Skeletal muscle satellite cell (primary cell): ENCODE measurements around the gene SMIM45.

Experiments used
- H3K27me3 ChIP-seq: 2 replicates; pipeline ENCODE4 v1.7.0; 2013; ENCODE audit warnings: low read length; ENCODE audit not compliant: control insufficient read depth, insufficient read depth
- H3K36me3 ChIP-seq: 2 replicates; pipeline ENCODE4 v1.7.0; 2013; ENCODE audit warnings: mild to moderate bottlenecking, control low read depth, low read length; ENCODE audit not compliant: insufficient read depth
- H3K4me1 ChIP-seq: 2 replicates; pipeline ENCODE4 v1.7.0; 2013; ENCODE audit warnings: low read length; ENCODE audit not compliant: control insufficient read depth, insufficient read depth
- H3K4me2 ChIP-seq: 2 replicates; pipeline ENCODE4 v1.7.0; 2013; ENCODE audit warnings: mild to moderate bottlenecking, low read length
- H3K4me3 ChIP-seq: 2 replicates; pipeline ENCODE4 v1.7.0; 2013; ENCODE audit warnings: low read length
- H3K9ac ChIP-seq: 2 replicates; pipeline ENCODE4 v1.7.0; 2013; ENCODE audit warnings: mild to moderate bottlenecking, low read depth, low read length, moderate library complexity
- H3K9me3 ChIP-seq: replicated peaks from 2 replicates; pipeline ENCODE4 v1.7.0; 2013; ENCODE audit warnings: mild to moderate bottlenecking, control low read depth, low read length

Gene SMIM45

DNA sequence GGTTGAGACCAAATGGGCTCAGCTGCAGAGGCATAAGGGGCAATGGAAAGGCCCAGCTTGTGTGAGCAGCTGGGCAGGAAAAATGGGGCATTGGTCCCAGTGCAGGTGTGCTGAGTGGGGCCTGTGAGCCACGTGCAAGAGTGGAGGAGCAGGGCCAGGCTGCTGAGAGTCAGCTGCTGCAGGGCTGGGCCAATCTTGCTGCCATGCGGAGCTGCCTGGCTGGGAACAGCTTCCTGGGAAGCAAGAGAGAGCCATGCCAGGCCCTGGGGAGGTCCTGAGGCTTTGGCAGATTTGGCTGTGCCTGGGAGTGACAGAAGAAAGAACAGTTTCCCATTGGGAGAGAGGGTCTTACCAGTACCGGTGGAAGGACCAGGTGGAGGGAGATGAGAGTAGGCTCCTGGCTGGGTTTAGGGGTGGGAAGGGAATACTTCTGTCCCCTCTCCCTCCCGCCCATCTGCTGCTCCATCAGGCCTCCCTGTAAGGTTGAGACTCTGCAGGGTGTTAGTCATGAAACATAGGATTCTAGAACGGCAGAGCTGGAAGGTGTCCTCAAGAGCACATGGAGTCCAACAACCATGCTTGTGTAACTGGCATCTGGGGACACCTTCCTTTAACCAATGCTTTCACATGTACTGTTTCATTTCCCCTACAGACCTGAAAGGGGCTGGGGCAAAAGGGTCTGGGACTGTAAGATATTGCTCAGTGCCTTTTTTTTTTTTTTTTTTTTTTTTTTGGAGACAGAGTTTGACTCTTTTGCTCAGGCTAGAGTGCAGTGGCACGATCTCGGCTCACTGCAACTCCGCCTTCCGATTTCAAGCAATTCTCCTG is 27.7 kb downstream of the SMIM45 start:
- no peak overlapping the region for H3K9ac ChIP-seq
- H3K4me1 ChIP-seq, result no peaks in the 10 kb centered on the region
- H3K27me3 ChIP-seq, result peaks cover 57% of the 10 kb centered on the region

DNA sequence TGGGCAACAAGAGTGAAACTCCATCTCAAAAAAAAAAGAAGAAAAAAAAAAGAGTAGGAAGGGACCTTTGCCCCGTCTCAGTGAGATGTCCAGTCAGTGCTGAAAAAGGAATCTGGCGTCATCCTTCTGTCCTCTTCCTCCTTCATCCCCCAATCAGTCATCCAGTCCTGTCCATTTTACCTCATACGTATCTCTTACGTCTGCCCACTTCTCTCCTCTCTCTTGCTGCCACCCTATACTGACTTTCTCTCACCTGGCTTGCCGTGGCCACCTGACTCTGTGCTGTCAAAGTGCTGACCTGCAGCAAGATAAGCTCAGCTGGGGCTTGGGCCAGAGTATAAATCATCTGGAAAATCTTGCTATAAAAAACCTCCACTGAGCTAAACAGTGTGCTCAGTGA is 30.9 kb downstream of the SMIM45 start:
- H3K36me3 ChIP-seq, result no peaks in the 10 kb centered on the region

More for the DNA sequence above, 27.7 kb downstream of the SMIM45 start:
- no peaks in the 10 kb centered on the region for H3K36me3 ChIP-seq
- no peak overlapping the region for H3K4me2 ChIP-seq
- no peaks in the 10 kb centered on the region for H3K9me3 ChIP-seq
- H3K4me3 ChIP-seq, result no peak overlapping the region

GRCh38 chr22:41983513-41984405 is 31.8 kb downstream of the SMIM45 start:
- no peak overlapping the region for H3K9ac ChIP-seq

More for the DNA sequence above, 30.9 kb downstream of the SMIM45 start:
- H3K4me3 ChIP-seq, result no peak overlapping the region
- H3K9me3 ChIP-seq, result no peaks in the 10 kb centered on the region
- H3K9ac ChIP-seq, result no peak overlapping the region
- no peaks in the 10 kb centered on the region for H3K4me1 ChIP-seq
- no peak overlapping the region for H3K4me2 ChIP-seq
- H3K27me3 ChIP-seq, result peaks cover 44% of the 10 kb centered on the region

GRCh38 chr22:41987276-41987675 is 35.3 kb downstream of the SMIM45 start:
- Histone ChIP-seq H3K9ac (no peak overlapping the region), H3K36me3 (no peaks in the 10 kb centered on the region), H3K4me3 (no peak overlapping the region), H3K9me3 (no peaks in the 10 kb centered on the region), H3K4me2 (no peak overlapping the region), H3K27me3 (peaks cover 42% of the 10 kb centered on the region), H3K4me1 (no peaks in the 10 kb centered on the region)

More at GRCh38 chr22:41983513-41984405, 31.8 kb downstream of the SMIM45 start:
- H3K27me3 ChIP-seq, result peaks cover 45% of the 10 kb centered on the region
- no peak overlapping the region for H3K4me3 ChIP-seq
- no peaks in the 10 kb centered on the region for H3K36me3 ChIP-seq
- no peaks in the 10 kb centered on the region for H3K9me3 ChIP-seq
- no peak overlapping the region for H3K4me2 ChIP-seq
- H3K4me1 ChIP-seq, result no peaks in the 10 kb centered on the region

DNA sequence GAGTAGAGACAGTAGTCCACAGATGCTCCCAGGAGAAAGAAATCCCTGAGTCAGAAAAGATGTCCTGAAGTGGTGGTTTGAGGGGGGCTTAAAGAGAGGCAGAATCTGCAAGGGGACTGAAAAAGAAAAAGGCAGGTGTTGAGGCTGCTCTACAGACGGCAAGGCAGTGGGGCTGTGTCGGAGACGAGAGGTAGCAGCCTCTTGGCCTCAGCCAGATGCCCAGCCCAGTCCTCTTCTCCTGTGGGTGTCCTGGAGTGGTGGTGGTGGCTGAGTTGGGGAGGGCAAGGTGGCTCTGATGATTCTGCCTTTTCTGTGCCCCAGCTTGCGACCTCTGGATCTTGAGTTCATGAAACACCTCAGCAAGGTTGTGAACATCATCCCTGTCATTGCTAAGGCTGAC is 37.3 kb downstream of the SMIM45 start:
- no peak overlapping the region for H3K9ac ChIP-seq
- no peaks in the 10 kb centered on the region for H3K4me1 ChIP-seq
- H3K9me3 ChIP-seq, result no peaks in the 10 kb centered on the region
- H3K4me3 ChIP-seq, result no peak overlapping the region
- H3K27me3 ChIP-seq, result peaks cover 43% of the 10 kb centered on the region
- no peak overlapping the region for H3K4me2 ChIP-seq
- no peaks in the 10 kb centered on the region for H3K36me3 ChIP-seq

DNA sequence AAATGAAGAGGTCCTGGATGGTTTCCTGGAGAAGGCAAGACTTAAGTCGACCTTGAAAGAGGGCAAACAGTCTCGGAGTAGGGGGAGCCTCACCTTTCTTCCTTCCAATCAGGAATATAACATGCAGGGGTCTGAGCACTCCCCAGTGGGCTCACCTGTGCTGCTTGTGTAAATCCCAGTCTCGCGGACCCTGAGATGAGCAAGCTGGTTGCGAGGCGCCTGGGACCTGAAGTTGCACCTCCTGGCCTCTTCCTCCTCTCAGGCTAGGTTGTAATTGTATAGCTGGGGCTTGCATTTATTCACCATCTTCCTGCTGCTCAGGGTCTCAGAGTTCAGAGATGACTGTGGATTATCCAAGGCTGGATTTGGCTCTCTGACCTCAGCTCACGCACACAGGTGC is 39.2 kb downstream of the SMIM45 start:
- H3K4me1 ChIP-seq, result no peaks in the 10 kb centered on the region
- peaks cover 52% of the 10 kb centered on the region for H3K27me3 ChIP-seq
- H3K9me3 ChIP-seq, result no peaks in the 10 kb centered on the region
- H3K4me3 ChIP-seq, result no peak overlapping the region
- H3K36me3 ChIP-seq, result no peaks in the 10 kb centered on the region
- no peak overlapping the region for H3K4me2 ChIP-seq
- no peak overlapping the region for H3K9ac ChIP-seq

DNA sequence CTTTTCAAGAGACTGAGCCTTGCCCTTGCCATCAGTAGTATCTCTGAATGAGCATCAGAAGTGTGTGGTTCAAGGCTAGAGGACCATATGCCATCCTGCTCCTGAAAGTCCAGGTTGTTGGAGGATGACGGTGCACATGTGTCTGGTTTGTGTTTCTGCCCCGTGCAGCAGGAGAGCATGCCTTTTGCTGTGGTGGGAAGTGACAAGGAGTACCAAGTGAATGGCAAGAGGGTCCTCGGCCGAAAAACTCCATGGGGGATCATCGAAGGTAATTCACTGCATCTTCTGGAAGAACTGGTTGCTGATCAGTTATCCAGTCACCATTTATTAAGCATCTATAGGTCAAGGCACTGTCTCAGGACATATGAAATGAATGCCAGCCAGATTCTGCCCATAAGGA is 40.5 kb downstream of the SMIM45 start:
- no peak overlapping the region for H3K4me2 ChIP-seq
- H3K4me1 ChIP-seq, result no peaks in the 10 kb centered on the region
- no peaks in the 10 kb centered on the region for H3K9me3 ChIP-seq
- no peaks in the 10 kb centered on the region for H3K36me3 ChIP-seq
- no peak overlapping the region for H3K4me3 ChIP-seq
- H3K27me3 ChIP-seq, result peaks cover 63% of the 10 kb centered on the region
- H3K9ac ChIP-seq, result no peak overlapping the region

GRCh38 chr22:41995211-41995610 is 43.3 kb downstream of the SMIM45 start:
- Histone ChIP-seq H3K27me3 (peaks cover 63% of the 10 kb centered on the region), H3K4me3 (no peak overlapping the region), H3K4me1 (peaks cover 4% of the 10 kb centered on the region), H3K36me3 (no peaks in the 10 kb centered on the region), H3K9me3 (no peaks in the 10 kb centered on the region), H3K9ac (no peak overlapping the region), H3K4me2 (no peak overlapping the region)

DNA sequence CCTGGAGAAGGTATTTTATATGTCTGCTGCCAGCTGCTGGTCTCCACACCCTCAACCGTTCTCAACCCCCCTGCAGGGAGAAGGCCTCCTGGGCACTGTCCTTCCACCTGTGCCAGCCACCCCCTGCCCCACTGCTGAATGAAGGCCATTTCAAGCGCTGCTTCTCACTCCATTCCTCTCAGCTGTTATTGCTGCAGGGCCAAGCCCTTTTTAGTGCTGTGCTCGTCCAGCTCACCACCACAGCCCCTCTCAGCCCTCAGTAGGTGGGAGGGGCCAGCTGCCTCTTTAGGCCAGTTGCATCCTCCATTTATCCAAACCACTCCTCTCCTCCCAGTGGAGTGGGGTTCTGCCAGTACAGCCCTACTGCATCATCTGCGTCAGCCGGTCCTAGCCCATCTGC is 44.9 kb downstream of the SMIM45 start:
- Histone ChIP-seq H3K36me3 (no peaks in the 10 kb centered on the region), H3K27me3 (peaks cover 57% of the 10 kb centered on the region), H3K9ac (no peak overlapping the region), H3K4me1 (peaks cover 4% of the 10 kb centered on the region), H3K4me2 (no peak overlapping the region), H3K4me3 (no peak overlapping the region), H3K9me3 (no peaks in the 10 kb centered on the region)

- peaks cover 48% of the 10 kb centered on the region for H3K27me3 ChIP-seq
- peak within 1 kb of the TSS; percentile 71 for H3K4me3 ChIP-seq
- H3K9ac ChIP-seq, result peak within 1 kb of the TSS; percentile 65
Measured at GRCh38 chr22:41998361-41999261, 46.7 kb downstream of the SMIM45 start, which contains the start of gene WBP2NL. TSS of gene WBP2NL (plus strand) at chr22:41998788. CDS start at chr22:41998819, 31 bp downstream.

DNA sequence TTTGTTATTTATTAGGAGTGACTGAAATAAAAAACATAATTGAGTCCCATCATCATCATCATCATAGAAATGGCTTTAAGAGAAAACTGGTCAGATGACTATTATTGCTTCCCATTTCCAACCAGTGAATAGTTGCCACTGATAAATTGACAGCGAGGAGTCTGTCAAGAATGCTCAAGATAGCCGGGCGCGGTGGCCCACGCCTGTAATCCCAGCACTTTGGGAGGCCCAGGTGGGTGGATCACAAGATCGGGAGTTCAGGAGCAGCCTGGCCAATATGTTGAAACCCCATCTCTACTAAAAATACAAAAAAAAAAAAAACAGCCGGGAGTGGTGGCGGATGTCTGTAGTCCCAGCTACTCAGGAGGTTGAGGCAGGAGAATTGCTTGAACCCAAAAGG is 48.5 kb downstream of the SMIM45 start:
- Histone ChIP-seq H3K4me1 (peaks cover 4% of the 10 kb centered on the region), H3K27me3 (peaks cover 32% of the 10 kb centered on the region), H3K9ac (no peak overlapping the region), H3K36me3 (no peaks in the 10 kb centered on the region), H3K4me3 (no peak overlapping the region), H3K4me2 (no peak overlapping the region), H3K9me3 (no peaks in the 10 kb centered on the region)

More at GRCh38 chr22:41998361-41999261, 46.7 kb downstream of the SMIM45 start, which contains the start of gene WBP2NL:
- H3K4me2 ChIP-seq, result peak within 1 kb of the TSS; percentile 80
- no peaks in the 10 kb centered on the region for H3K36me3 ChIP-seq
- no peaks in the 10 kb centered on the region for H3K9me3 ChIP-seq
- H3K4me1 ChIP-seq, result peaks cover 4% of the 10 kb centered on the region
